ENCODE data around the gene FAM149A.

- no peak for TF ChIP-seq EGR1 (IDR thresholded peaks at IDR 0.05; ENCODE audit: low read depth in 2 of 2)
- no peak for TF ChIP-seq GABPA (IDR thresholded peaks at IDR 0.05 in 1 of 2, conservative IDR thresholded peaks at IDR 0.05 in 1 of 2)
- TF ChIP-seq CTCF (IDR thresholded peaks at IDR 0.05; ENCODE audit: low read depth, low read length, missing input control): no peak
- no peak for TF ChIP-seq YY1 (IDR thresholded peaks at IDR 0.05)
- TF ChIP-seq REST (IDR thresholded peaks at IDR 0.05): no peak
Observed at GRCh38 chr4:186204103-186204559, 99.6 kb downstream of the FAM149A start.

All from liver (tissue), 3 donors.